ENCODE results near the gene REPS2.

REPS2 gene

GRCh38 chrX:17098516-17099247, 152.2 kb downstream of the REPS2 start:
- DNase-seq (ENCODE audit: extremely low spot score), result no peak
- POLR2A ChIA-PET, result no interaction called here
- no peak for TF ChIP-seq SP1 (IDR thresholded peaks at IDR 0.05)
- TF ChIP-seq LEF1 (IDR thresholded peaks at IDR 0.05; ENCODE audit: borderline replicate concordance), result no peak
- no peak for TF ChIP-seq L3MBTL2 (conservative IDR thresholded peaks at IDR 0.05)
- TF ChIP-seq BHLHE40 (IDR thresholded peaks at IDR 0.05; ENCODE audit: borderline replicate concordance), result no peak
- TF ChIP-seq FOXA1 (IDR thresholded peaks at IDR 0.05), result no peak
- no peak for TF ChIP-seq SUZ12 (IDR thresholded peaks at IDR 0.05)
- TF ChIP-seq TARDBP (IDR thresholded peaks at IDR 0.05), result no peak
- no peak for TF ChIP-seq FOXM1 (IDR thresholded peaks at IDR 0.05; ENCODE audit: borderline replicate concordance)
- TF ChIP-seq CTBP1 (IDR thresholded peaks at IDR 0.05; ENCODE audit: borderline replicate concordance), result no peak
- TF ChIP-seq HDGF (IDR thresholded peaks at IDR 0.05; ENCODE audit: borderline replicate concordance), result no peak
- TF ChIP-seq ELF4 (IDR thresholded peaks at IDR 0.05), result no peak
- no peak for TF ChIP-seq ZNF384 (IDR thresholded peaks at IDR 0.05)
- no peak for TF ChIP-seq NFRKB (IDR thresholded peaks at IDR 0.05)
- TF ChIP-seq FOXK2 (IDR thresholded peaks at IDR 0.05), result no peak
- TF ChIP-seq PKNOX1 (IDR thresholded peaks at IDR 0.05), result no peak
- TF ChIP-seq ARNT (IDR thresholded peaks at IDR 0.05), result no peak
- CTCF ChIA-PET, result no interaction called here

GRCh38 chrX:17104433-17104832, 158.0 kb downstream of the REPS2 start:
- TF ChIP-seq FOXK2 (IDR thresholded peaks at IDR 0.05) (no peak), CTBP1 (IDR thresholded peaks at IDR 0.05; ENCODE audit: borderline replicate concordance) (no peak), SP1 (IDR thresholded peaks at IDR 0.05) (no peak), NFRKB (IDR thresholded peaks at IDR 0.05) (no peak), FOXM1 (IDR thresholded peaks at IDR 0.05; ENCODE audit: borderline replicate concordance) (no peak), LEF1 (IDR thresholded peaks at IDR 0.05; ENCODE audit: borderline replicate concordance) (no peak), PKNOX1 (IDR thresholded peaks at IDR 0.05) (no peak), FOXA1 (IDR thresholded peaks at IDR 0.05) (no peak), ARNT (IDR thresholded peaks at IDR 0.05) (no peak), BHLHE40 (IDR thresholded peaks at IDR 0.05; ENCODE audit: borderline replicate concordance) (no peak), HDGF (IDR thresholded peaks at IDR 0.05; ENCODE audit: borderline replicate concordance) (no peak), ZNF384 (IDR thresholded peaks at IDR 0.05) (no peak), SUZ12 (IDR thresholded peaks at IDR 0.05) (no peak), ELF4 (IDR thresholded peaks at IDR 0.05) (no peak), TARDBP (IDR thresholded peaks at IDR 0.05) (no peak), L3MBTL2 (conservative IDR thresholded peaks at IDR 0.05) (no peak)
- POLR2A ChIA-PET, result no interaction called here
- DNase-seq (ENCODE audit: extremely low spot score), result no peak
- CTCF ChIA-PET, result no interaction called here

GRCh38 chrX:17120816-17121215, 174.4 kb downstream of the REPS2 start:
- TF ChIP-seq SUZ12 (IDR thresholded peaks at IDR 0.05), result no peak
- no peak for TF ChIP-seq BHLHE40 (IDR thresholded peaks at IDR 0.05; ENCODE audit: borderline replicate concordance)
- no peak for TF ChIP-seq HDGF (IDR thresholded peaks at IDR 0.05; ENCODE audit: borderline replicate concordance)
- TF ChIP-seq NFRKB (IDR thresholded peaks at IDR 0.05), result no peak
- TF ChIP-seq PKNOX1 (IDR thresholded peaks at IDR 0.05), result no peak
- no peak for TF ChIP-seq ZNF384 (IDR thresholded peaks at IDR 0.05)
- TF ChIP-seq L3MBTL2 (conservative IDR thresholded peaks at IDR 0.05), result no peak
- TF ChIP-seq CTBP1 (IDR thresholded peaks at IDR 0.05; ENCODE audit: borderline replicate concordance), result no peak
- TF ChIP-seq ELF4 (IDR thresholded peaks at IDR 0.05), result no peak
- no peak for TF ChIP-seq TARDBP (IDR thresholded peaks at IDR 0.05)
- TF ChIP-seq FOXK2 (IDR thresholded peaks at IDR 0.05), result no peak
- TF ChIP-seq FOXA1 (IDR thresholded peaks at IDR 0.05), result no peak
- TF ChIP-seq ARNT (IDR thresholded peaks at IDR 0.05), result no peak
- no peak for TF ChIP-seq SP1 (IDR thresholded peaks at IDR 0.05)
- no peak for TF ChIP-seq FOXM1 (IDR thresholded peaks at IDR 0.05; ENCODE audit: borderline replicate concordance)
- TF ChIP-seq LEF1 (IDR thresholded peaks at IDR 0.05; ENCODE audit: borderline replicate concordance), result no peak
- DNase-seq (ENCODE audit: extremely low spot score), result no peak
- ChIA-PET POLR2A (no interaction called here), CTCF (interaction anchor here (0.6 to 0.7 kb wide), 2 partner anchors 410 to 753 kb away, joined by 3 to 7 read pairs; no protein-coding TSS in a partner anchor)

GRCh38 chrX:17154001-17154400, 207.5 kb downstream of the REPS2 start:
- POLR2A ChIA-PET, result no interaction called here
- DNase-seq (ENCODE audit: extremely low spot score), result no peak
- CTCF ChIA-PET, result no interaction called here
- TF ChIP-seq L3MBTL2 (conservative IDR thresholded peaks at IDR 0.05), result no peak
- no peak for TF ChIP-seq PKNOX1 (IDR thresholded peaks at IDR 0.05)
- TF ChIP-seq ARNT (IDR thresholded peaks at IDR 0.05), result no peak
- no peak for TF ChIP-seq FOXA1 (IDR thresholded peaks at IDR 0.05)
- TF ChIP-seq CTBP1 (IDR thresholded peaks at IDR 0.05; ENCODE audit: borderline replicate concordance), result no peak
- TF ChIP-seq SP1 (IDR thresholded peaks at IDR 0.05), result no peak
- TF ChIP-seq TARDBP (IDR thresholded peaks at IDR 0.05), result no peak
- TF ChIP-seq LEF1 (IDR thresholded peaks at IDR 0.05; ENCODE audit: borderline replicate concordance), result no peak
- TF ChIP-seq HDGF (IDR thresholded peaks at IDR 0.05; ENCODE audit: borderline replicate concordance), result no peak
- no peak for TF ChIP-seq ELF4 (IDR thresholded peaks at IDR 0.05)
- TF ChIP-seq FOXK2 (IDR thresholded peaks at IDR 0.05), result no peak
- no peak for TF ChIP-seq ZNF384 (IDR thresholded peaks at IDR 0.05)
- no peak for TF ChIP-seq SUZ12 (IDR thresholded peaks at IDR 0.05)
- no peak for TF ChIP-seq BHLHE40 (IDR thresholded peaks at IDR 0.05; ENCODE audit: borderline replicate concordance)
- TF ChIP-seq FOXM1 (IDR thresholded peaks at IDR 0.05; ENCODE audit: borderline replicate concordance), result no peak
- TF ChIP-seq NFRKB (IDR thresholded peaks at IDR 0.05), result no peak

- ChIA-PET CTCF (no interaction called here), POLR2A (no interaction called here)
- TF ChIP-seq LEF1 (IDR thresholded peaks at IDR 0.05; ENCODE audit: borderline replicate concordance) (no peak), TARDBP (IDR thresholded peaks at IDR 0.05) (no peak), CTBP1 (IDR thresholded peaks at IDR 0.05; ENCODE audit: borderline replicate concordance) (no peak), BHLHE40 (IDR thresholded peaks at IDR 0.05; ENCODE audit: borderline replicate concordance) (no peak), HDGF (IDR thresholded peaks at IDR 0.05; ENCODE audit: borderline replicate concordance) (no peak), NFRKB (IDR thresholded peaks at IDR 0.05) (no peak)
- DNase-seq (ENCODE audit: extremely low spot score), result no peak
These were observed 214.5 kb downstream of the REPS2 start for GRCh38 chrX:17160975-17161374.
